RWPE2 (cell line): Measurements from ENCODE around the gene MED16.
"Not testable (repeated sequence)": the region's sequence is repeated elsewhere in the genome, so short reads cannot be mapped to it uniquely, and the experiment has no call there.

ENCODE experiments used
- ATAC-seq: fragments of 200-7000 bp; cut with Tn5 transposase; 3 replicates; pipeline ENCODE4 v1.9.1; 2021; ENCODE audit warnings: low read depth
- DNase-seq: peaks from one replicate; pipeline ENCODE4 v3.0.0-alpha.2; 2020; ENCODE audit warnings: low spot score
- H3K27ac ChIP-seq: fragments of 450-650 bp; 2 replicates; pipeline ENCODE4 v1.5.1; 2017; ENCODE audit warnings: mild to moderate bottlenecking; ENCODE audit not compliant: poor library complexity, severe bottlenecking
- H3K27me3 ChIP-seq: fragments of 250-450 bp; sonication (Bioruptor Pico); 2 replicates; pipeline ENCODE4 v1.5.1; 2021; ENCODE audit warnings: mild to moderate bottlenecking, moderate library complexity; ENCODE audit not compliant: insufficient read depth, poor library complexity, severe bottlenecking
- H3K36me3 ChIP-seq: fragments of 250-450 bp; sonication (Bioruptor Pico); 2 replicates; pipeline ENCODE4 v1.5.1; 2020; ENCODE audit warnings: low read depth, mild to moderate bottlenecking, moderate library complexity
- H3K4me1 ChIP-seq: fragments of 250-450 bp; sonication (Bioruptor Pico); 2 replicates; pipeline ENCODE4 v1.5.1; 2021; ENCODE audit warnings: mild to moderate bottlenecking, moderate library complexity; ENCODE audit not compliant: insufficient read depth, poor library complexity, severe bottlenecking
- H3K4me3 ChIP-seq: fragments of 250-450 bp; sonication (Bioruptor Pico); 2 replicates; pipeline ENCODE4 v1.5.1; 2021; ENCODE audit warnings: mild to moderate bottlenecking, moderate library complexity; ENCODE audit not compliant: severe bottlenecking
- H3K9me3 ChIP-seq: fragments of 250-450 bp; sonication (Bioruptor Pico); 2 replicates; pipeline ENCODE4 v1.5.1; 2021; ENCODE audit warnings: mild to moderate bottlenecking, moderate library complexity; ENCODE audit not compliant: severe bottlenecking
- CTCF ChIP-seq: fragments of 450-650 bp; IDR thresholded peaks from one replicate; pipeline ENCODE4 v1.5.1; 2017; ENCODE audit warnings: mild to moderate bottlenecking, moderate library complexity; ENCODE audit not compliant: poor library complexity, severe bottlenecking

Gene MED16

GRCh38 chr19:896434-896833 lies 3.4 kb upstream of the MED16 start:
- DNase-seq (peak; percentile 40), ATAC-seq (no peak)
- no peak for TF ChIP-seq CTCF
- Histone ChIP-seq H3K4me1 (no peaks in the 10 kb centered on the region), H3K9me3 (no peaks in the 10 kb centered on the region), H3K36me3 (peaks cover 14% of the 10 kb centered on the region), H3K27ac (no peak overlapping the region), H3K27me3 (no peaks in the 10 kb centered on the region), H3K4me3 (no peak overlapping the region)

- Histone ChIP-seq H3K4me3 (peak overlapping the region; percentile 66), H3K4me1 (no peaks in the 10 kb centered on the region), H3K36me3 (peaks cover 13% of the 10 kb centered on the region), H3K9me3 (no peaks in the 10 kb centered on the region), H3K27ac (peak overlapping the region; percentile 74), H3K27me3 (no peaks in the 10 kb centered on the region)
- DNase-seq, result peak; percentile 59
- TF ChIP-seq CTCF, result no peak
- ATAC-seq, result no peak
Measured at GRCh38 chr19:892243-892893, 619 bp downstream of the MED16 start.

GRCh38 chr19:891421-892200 lies 1.4 kb downstream of the MED16 start:
- peak overlapping the region; percentile 66 for H3K4me3 ChIP-seq
- ATAC-seq, result not testable (repeated sequence)

GRCh38 chr19:890831-891230 lies 2.2 kb downstream of the MED16 start:
- H3K4me1 ChIP-seq, result no peaks in the 10 kb centered on the region
- H3K9me3 ChIP-seq, result no peaks in the 10 kb centered on the region
- peaks cover 17% of the 10 kb centered on the region for H3K36me3 ChIP-seq
- no peak for TF ChIP-seq CTCF
- DNase-seq, result no peak
- ATAC-seq, result no peak
- H3K4me3 ChIP-seq, result no peak overlapping the region
- no peak overlapping the region for H3K27ac ChIP-seq
- H3K27me3 ChIP-seq, result no peaks in the 10 kb centered on the region

More at GRCh38 chr19:891421-892200, 1.4 kb downstream of the MED16 start:
- H3K27ac ChIP-seq, result peak overlapping the region; percentile 74
- DNase-seq, result peak; percentile 55
- H3K36me3 ChIP-seq, result peaks cover 17% of the 10 kb centered on the region
- not testable (repeated sequence) for H3K4me1 ChIP-seq, H3K27me3 ChIP-seq, H3K9me3 ChIP-seq

- Histone ChIP-seq H3K4me3 (no peak overlapping the region), H3K27me3 (no peaks in the 10 kb centered on the region), H3K4me1 (no peaks in the 10 kb centered on the region), H3K36me3 (peaks cover 20% of the 10 kb centered on the region), H3K9me3 (no peaks in the 10 kb centered on the region), H3K27ac (no peak overlapping the region)
- no peak for ATAC-seq
- TF ChIP-seq CTCF, result no peak
- no peak for DNase-seq
Measured at GRCh38 chr19:889662-890295, 3.2 kb downstream of the MED16 start.
